ENCODE data around the gene FAM53A.

- TF ChIP-seq CTCF (conservative IDR thresholded peaks at IDR 0.05; ENCODE audit: low read depth, low read length), result no peak
- TF ChIP-seq POLR2A (IDR thresholded peaks at IDR 0.05; ENCODE audit: low read depth, low read length), result no peak
- no peak for TF ChIP-seq RCOR1 (IDR thresholded peaks at IDR 0.05; ENCODE audit: insufficient replicate concordance, low read length)
- no peak for TF ChIP-seq CEBPB (IDR thresholded peaks at IDR 0.05; ENCODE audit: low read depth, low read length)
- TF ChIP-seq RAD21 (IDR thresholded peaks at IDR 0.05; ENCODE audit: low read length), result no peak
- no peak for TF ChIP-seq USF2 (IDR thresholded peaks at IDR 0.05; ENCODE audit: low read depth, low read length)
These were observed 48.6 kb downstream of the FAM53A start for GRCh38 chr4:1635464-1635863.
